ENCODE data around the gene ZNF488.
"Not testable (repeated sequence)": the region's sequence is repeated elsewhere in the genome, so short reads cannot be mapped to it uniquely, and the experiment has no call there.

The ZNF488 gene

GRCh38 chr10:47384148-47384921 lies at the start of gene ZNF488:
ZNF488 (minus strand) TSS chr10:47384293; CDS start chr10:47368829, 15,464 bp downstream.
- peak; percentile 42 for DNase-seq (ENCODE audit: low read depth)

DNA sequence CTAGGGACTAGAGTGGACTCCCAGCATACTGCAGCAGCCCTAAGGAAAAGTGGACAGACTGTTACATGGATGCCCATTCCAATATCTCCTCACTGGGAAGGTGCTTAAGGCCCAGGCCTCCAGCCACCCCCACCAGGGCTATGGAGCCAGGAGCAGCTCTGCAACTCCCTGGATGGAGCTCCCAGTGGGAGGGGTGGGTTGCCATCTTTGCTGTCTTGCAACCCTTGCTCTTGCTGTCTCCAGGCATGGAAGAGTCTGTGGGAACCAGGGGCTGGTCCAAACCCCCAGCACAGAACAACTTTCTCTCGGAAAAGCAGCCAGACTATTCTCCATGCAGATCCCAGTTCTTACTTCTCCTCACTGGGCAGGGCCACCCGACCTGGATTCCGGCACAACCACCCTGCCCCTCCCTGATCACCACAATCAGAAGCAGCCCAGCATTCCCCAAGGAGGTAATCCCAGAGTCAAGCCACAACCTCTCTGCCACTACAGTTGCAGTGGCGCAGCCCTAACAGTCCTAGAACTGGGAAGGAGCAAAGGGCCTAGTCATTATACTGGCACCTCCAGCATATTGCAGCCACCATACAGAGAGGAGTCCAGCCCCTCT lies 41.8 kb upstream of the ZNF488 start:
- no peak for DNase-seq (ENCODE audit: low read depth)

DNA sequence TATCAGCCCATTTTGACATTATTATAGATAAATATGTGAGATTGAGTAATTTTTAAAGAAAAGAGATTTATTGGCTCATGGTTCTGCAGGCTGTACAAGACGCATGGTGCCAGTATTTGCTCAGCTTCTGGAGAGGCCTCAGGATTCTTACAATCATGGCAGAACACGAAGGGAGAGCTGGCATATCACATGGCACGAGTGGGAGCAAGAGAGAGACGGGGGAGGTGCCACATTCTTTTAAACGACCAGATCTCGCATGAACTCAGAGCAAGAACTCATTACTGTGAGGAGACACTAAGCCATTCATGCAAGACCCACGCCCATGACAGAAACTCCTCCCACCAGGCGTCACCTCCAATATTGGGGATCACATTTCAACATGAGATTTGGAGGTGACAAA lies 40.1 kb upstream of the ZNF488 start:
- no peak for DNase-seq (ENCODE audit: low read depth)

- no peak for DNase-seq (ENCODE audit: low read depth)
Measured at GRCh38 chr10:47423476-47423875, 39.4 kb upstream of the ZNF488 start.

- no peak for DNase-seq (ENCODE audit: low read depth)
Measured at GRCh38 chr10:47421057-47421952, 37.2 kb upstream of the ZNF488 start.

DNA sequence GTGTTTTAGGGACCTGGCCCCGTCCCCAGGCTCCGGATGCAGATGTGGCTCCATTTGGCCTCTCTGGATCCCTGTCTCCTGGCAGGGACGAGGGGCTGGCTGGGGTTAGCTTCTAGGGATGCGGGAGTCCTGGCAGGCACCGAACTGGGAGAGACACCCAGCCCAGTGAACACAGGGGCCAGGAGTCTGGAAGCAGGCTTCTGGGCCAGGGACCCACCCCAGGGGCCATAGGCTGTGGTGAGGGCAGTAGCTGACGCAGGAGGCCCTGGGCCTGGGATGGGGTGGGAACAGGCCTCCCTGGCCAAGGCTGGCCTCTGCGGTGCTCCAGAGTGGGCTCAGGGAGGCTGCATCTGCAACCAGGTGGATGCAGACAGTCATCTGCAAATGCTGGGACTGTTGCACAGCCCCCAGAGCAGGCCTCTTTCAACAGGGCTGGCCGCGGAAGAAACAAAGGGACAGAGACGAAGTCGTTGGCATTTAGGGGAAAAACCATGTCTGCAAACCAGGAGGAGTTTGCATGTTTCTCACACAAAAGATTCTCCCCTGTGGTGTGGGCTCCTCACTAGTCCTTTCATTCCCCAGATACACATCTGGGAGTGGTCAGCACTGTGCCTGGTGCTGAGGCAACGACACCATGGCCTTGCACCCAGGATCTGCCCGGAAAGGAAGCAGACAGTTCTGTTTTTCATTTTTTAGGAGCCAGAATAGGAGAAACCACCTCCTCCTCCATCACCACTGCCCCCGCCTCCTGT lies 36.4 kb upstream of the ZNF488 start:
- no peak for DNase-seq (ENCODE audit: low read depth)

- no peak for DNase-seq (ENCODE audit: low read depth)
Measured at GRCh38 chr10:47419421-47419820, 35.3 kb upstream of the ZNF488 start.

- no peak for DNase-seq (ENCODE audit: low read depth)
Measured at GRCh38 chr10:47418966-47419365, 34.9 kb upstream of the ZNF488 start.

DNA sequence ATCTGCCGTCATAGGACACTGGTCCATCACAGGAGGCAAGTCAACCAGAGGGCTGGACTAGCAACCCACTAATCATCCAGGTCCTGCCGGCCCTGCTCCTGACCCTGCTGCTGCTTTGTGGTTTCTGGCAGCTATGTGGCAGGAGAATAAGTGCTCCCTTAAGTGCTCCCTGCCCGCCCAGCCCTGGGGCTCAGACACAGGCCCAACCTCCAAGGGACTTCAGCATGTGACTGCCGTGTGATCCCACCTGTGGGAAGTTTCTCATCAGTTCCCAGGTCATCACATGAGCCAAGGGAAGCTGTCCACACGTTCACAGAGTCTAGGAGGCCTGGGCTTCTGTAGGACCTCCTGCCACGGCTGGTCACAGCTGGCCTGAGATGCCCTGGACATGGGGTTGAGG lies 34.2 kb upstream of the ZNF488 start:
- DNase-seq (ENCODE audit: low read depth) = no peak

DNA sequence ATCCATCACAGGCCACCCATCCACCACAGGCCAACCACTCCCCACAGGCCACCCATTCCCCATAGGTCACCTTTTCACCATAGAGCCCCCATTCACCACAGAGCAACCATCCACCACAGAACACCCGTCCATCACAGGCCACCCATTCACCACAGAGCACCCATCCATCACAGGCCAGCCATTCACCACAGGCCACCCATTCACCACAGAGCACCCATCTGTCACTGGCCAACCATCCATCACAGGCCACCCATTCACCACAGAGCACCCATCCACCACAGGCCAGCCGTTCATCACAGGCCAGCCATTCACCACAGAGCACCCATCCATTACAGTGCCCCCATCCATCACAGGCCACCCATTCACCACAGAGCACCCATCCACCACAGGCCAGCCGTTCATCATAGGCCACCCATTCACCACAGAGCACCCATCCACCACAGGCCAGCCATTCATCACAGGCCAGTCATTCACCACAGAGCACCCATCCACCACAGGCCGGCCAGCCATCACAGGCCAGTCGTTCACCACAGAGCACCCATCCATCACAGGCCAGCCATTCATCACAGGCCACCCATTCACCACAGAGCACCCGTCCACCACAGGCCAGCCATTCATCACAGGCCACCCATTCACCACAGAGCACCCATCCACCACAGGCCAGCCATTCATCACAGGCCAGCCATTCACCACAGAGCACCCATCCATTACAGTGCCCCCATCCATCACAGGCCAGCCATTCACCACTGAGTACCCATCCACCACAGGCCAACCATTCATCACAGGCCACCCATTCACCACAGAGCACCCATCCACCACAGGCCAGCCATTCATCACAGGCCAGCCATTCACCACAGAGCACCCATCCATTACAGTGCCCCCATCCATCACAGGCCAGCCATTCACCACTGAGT lies 32.5 kb upstream of the ZNF488 start:
- not testable (repeated sequence) for DNase-seq (ENCODE audit: low read depth)

DNA sequence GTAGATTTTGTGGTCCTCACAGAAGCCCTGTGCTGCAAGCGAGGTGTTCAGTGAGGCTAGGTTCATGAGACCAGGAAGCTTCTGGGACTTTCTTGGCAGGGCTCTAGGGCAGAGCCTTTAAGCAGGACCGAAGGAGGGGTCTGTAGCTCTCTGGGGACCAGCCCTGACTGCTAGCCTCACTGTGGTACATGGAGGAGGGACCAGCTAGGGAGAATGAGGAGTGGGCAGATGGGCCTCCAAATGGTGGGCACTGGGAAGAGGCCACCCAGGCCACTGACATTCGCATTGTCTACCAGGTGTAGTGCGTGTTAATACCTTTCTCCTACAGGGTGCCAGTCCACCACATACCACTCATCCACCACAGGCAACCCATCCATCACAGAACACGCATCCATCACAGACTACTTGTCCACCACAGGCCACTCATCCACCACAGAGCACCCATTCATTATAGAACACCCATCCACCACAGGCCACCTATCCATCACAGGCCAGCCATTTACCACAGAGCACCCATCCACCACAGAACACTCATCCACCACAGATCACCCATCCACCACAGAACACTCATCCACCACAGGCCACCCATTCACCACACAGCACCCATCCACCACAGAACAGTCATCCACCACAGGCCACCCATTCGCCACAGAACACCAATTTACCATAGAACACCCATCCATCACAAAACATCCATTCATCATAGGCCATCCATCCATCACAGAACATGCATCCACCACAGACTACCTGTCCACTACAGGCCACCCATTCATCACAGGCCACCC lies 31.6 kb upstream of the ZNF488 start:
- DNase-seq (ENCODE audit: low read depth) = no peak

DNA sequence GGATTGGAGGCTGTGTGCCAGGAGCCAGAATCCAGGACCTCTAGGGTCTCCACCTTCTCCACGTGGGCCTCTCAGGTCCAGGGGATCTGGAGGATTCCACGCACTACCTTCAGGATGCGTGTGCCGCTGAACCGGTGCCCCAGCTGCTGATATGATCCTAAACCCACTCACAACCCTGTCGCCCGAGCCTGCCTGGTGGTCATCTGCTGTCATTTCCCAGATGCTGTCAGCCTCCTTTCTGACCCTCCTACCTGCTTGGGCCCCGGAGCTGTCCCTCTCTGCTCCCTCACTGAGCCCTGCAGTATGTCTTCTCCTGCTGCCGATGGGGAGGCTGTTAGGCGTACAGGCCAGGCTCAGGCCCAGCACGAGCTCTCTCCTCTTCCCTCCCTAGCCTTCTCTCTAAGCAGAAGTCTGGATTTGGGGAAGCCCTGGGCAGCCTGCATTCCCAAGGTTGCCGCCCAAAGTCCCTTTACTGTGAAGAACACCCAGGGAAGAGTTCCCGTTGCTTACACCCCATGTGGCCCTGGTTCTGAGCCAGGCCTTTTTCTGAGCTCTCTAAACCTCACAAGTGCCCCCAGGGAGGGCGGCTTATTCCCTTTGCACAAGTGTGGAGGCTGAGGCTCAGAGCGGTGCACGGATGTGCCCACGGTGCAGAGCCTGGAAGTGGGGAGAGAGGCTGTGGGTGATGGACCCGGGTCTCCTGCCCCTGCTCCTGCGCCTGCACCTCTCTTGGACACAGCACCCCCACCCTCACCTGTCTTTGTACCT lies 30.8 kb upstream of the ZNF488 start:
- no peak for DNase-seq (ENCODE audit: low read depth)

- DNase-seq (ENCODE audit: low read depth) = no peak
Measured at GRCh38 chr10:47414227-47414592, 30.1 kb upstream of the ZNF488 start.

DNA sequence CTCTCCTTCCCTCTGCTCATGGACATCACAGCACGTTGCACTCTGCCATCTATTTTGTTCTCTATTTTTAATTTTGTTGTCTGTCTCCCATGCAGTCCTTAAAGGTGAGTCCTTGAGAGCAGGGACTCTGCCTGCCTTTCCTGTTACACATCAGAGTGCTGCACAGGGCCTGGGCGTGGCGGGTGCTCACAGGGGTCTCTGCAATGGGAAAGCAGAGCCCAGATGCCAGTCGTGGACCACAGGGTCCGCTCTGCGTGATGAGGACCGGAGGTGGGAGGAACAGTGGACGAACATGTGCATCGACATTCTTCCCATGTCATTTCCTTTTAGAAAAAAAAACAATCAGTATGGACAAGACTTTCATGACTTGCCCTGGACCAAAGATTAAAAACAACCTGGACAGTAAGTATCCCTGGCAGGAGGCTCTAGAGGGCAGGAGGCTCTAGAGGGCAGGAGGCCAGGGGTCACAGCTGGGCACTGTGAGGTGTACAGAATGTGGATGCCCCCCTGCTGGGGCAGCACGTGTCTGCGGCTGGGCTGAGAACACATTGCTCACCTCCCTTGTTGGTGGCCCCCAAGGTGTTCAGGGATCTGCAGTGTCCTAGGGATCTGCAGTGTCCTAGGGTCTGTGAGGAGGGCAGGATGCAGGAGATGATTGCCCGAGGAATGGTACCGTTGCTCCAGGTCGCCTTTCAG lies 29.6 kb upstream of the ZNF488 start:
- no peak for DNase-seq (ENCODE audit: low read depth)

DNA sequence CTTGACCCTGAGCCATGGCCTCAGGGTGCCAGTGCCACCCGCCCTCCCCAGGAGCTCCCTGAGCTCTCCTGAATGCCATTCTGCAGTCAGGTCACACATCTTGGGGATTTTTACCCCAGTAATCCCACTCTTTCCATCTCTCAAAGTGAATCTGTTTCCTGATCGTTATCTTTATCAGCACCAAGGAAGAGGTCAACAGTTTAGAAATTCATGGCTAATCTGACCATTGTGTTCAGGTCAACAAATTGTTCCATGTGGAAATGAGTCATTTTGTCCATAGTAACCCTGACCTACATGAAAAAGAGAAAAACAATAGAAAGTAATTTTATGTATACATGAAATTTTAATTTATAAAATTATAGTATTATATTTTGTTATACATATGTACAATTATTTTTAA lies 28.8 kb upstream of the ZNF488 start:
- no peak for DNase-seq (ENCODE audit: low read depth)

DNA sequence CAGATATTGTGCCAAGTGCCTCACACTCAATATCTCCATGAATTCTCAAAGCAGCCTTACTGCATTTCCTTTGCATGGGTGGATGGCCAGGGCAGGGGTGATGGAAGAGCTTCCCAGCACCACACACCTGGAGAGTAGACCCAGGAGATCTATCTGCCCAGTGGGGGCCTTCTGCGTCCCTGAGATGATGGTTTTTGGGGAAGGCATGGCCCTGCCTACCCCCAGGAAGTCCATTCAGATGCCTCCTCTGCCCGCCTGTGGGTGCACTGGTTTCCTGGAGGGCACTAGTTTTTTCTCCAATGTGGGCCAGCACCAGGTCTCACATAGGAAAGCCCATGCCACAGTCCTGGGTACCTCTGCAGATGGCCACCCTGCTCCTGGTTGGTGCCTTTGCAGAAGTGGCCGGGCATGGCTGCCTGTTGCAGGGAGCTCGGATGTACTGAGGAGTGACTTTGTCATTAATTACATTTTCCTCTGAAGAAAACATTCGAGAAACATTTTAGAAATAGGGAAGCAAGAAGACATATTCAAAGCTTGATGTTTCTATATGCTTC lies 28.2 kb upstream of the ZNF488 start:
- DNase-seq (ENCODE audit: low read depth) = no peak

DNA sequence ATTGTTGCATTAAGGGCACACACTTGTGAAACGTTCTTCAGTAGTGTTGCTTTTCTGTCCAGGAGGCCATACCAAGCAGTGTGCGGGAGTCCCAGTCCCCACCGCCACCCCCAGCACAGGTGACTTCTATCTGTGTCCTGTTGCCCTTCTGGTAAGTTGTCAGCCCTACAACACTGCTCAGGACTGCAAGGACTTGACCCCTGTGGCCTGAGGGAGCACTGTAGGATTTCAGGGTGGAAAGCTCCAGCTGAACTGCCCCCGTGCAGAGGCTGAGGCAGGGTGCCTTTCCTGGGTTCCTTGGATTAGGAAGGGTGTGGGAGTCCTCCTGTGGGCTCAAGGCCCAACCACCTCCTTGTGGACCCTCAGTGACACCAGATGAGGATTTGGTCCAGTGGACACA lies 26.8 kb upstream of the ZNF488 start:
- no peak for DNase-seq (ENCODE audit: low read depth)

DNA sequence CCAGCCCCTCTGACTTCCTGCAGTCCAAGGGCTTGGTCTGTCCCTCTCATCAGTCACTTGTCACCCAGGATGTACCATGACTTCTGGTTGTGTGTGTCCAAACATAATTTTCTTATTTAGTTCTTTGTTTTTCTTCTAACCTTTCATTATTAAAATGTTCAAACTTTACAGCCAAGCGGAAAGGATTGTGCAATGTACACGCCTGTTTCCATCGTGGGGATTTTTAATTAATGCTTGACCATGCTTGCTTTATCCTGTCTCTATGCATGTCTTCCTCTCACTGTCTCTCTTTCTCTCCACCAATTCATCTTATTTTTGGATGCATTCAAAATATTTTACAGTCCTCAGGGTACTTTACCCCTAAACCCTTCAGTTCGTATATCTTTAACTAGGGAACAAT lies 26.2 kb upstream of the ZNF488 start:
- no peak for DNase-seq (ENCODE audit: low read depth)

- no peak for DNase-seq (ENCODE audit: low read depth)
Measured at GRCh38 chr10:47409866-47410256, 25.8 kb upstream of the ZNF488 start.
